NT2/D1 (cell line): ENCODE data around the gene CTSC.
"Not testable (repeated sequence)": the region's sequence is repeated elsewhere in the genome, so short reads cannot be mapped to it uniquely, and the experiment has no call there.

Experiments used
- SUZ12 ChIP-seq: IDR thresholded peaks from 2 replicates; pipeline ENCODE4 v1.6.1; 2011; ENCODE audit not compliant: insufficient read length, insufficient read depth; ENCODE audit errors: extremely low read depth
- YY1 ChIP-seq: IDR thresholded peaks from 2 replicates; pipeline ENCODE4 v1.6.1; 2011; ENCODE audit not compliant: insufficient read length, insufficient read depth
- ZNF274 ChIP-seq: IDR thresholded peaks from 2 replicates; pipeline ENCODE4 v1.6.1; 2011; ENCODE audit warnings: mild to moderate bottlenecking, low read depth, low read length

- not testable (repeated sequence) for TF ChIP-seq ZNF274, YY1, SUZ12
Measured at GRCh38 chr11:88321412-88321811, 16.1 kb downstream of the CTSC start.
